H9 (cell line): ENCODE results near the gene RNASET2. TPM values are rescaled to one million over a fixed set of nuclear protein-coding genes. Genes with fewer than 3 reads are reported as not detected.

Source experiments
- DNase-seq: peaks from one replicate; pipeline ENCODE4 v3.0.0-alpha.2; 2017
- H2AFZ ChIP-seq: one replicate; pipeline ENCODE4 v1.6.1; 2013; ENCODE audit warnings: mild to moderate bottlenecking, low read length, control low read depth, moderate library complexity
- H2AK5ac ChIP-seq: 2 replicates; pipeline ENCODE4 v1.6.1; 2013; ENCODE audit warnings: low read length, control low read depth, mixed read lengths; ENCODE audit not compliant: insufficient read length
- H2BK120ac ChIP-seq: one replicate; pipeline ENCODE4 v1.6.1; 2013; ENCODE audit warnings: low read depth, mild to moderate bottlenecking, low read length, control low read depth, inconsistent platforms; ENCODE audit not compliant: poor library complexity, severe bottlenecking
- H2BK12ac ChIP-seq: 2 replicates; pipeline ENCODE4 v1.6.1; 2013; ENCODE audit warnings: low read length, control low read depth, mixed read lengths, low read depth; ENCODE audit not compliant: insufficient read length
- H2BK15ac ChIP-seq: 2 replicates; pipeline ENCODE4 v1.6.1; 2013; ENCODE audit warnings: low read depth, low read length, control low read depth
- H2BK20ac ChIP-seq: one replicate; pipeline ENCODE4 v1.6.1; 2013; ENCODE audit warnings: low read depth, mild to moderate bottlenecking, low read length, control low read depth, inconsistent platforms; ENCODE audit not compliant: poor library complexity, severe bottlenecking
- H2BK5ac ChIP-seq: 2 replicates; pipeline ENCODE4 v1.6.1; 2013; ENCODE audit warnings: low read length, control low read depth, mixed read lengths; ENCODE audit not compliant: insufficient read length
- H3K14ac ChIP-seq: 2 replicates; pipeline ENCODE4 v1.6.1; 2013; ENCODE audit warnings: low read length, control low read depth; ENCODE audit not compliant: insufficient read depth
- H3K18ac ChIP-seq: 2 replicates; pipeline ENCODE4 v1.6.1; 2013; ENCODE audit warnings: low read depth, mild to moderate bottlenecking, mixed read lengths, low read length, control low read depth; ENCODE audit not compliant: insufficient read length
- H3K23ac ChIP-seq: 2 replicates; pipeline ENCODE4 v1.6.1; 2013; ENCODE audit warnings: low read length, control low read depth, mixed read lengths, low read depth; ENCODE audit not compliant: insufficient read length
- H3K23me2 ChIP-seq: 2 replicates; pipeline ENCODE4 v1.6.1; 2013; ENCODE audit warnings: low read depth, mild to moderate bottlenecking, mixed read lengths, low read length, control low read depth; ENCODE audit not compliant: insufficient read length, poor library complexity, severe bottlenecking
- H3K27ac ChIP-seq: 2 replicates; pipeline ENCODE4 v1.5.1; 2013; ENCODE audit warnings: low read length, control low read depth, mixed read lengths, low read depth; ENCODE audit not compliant: insufficient read length
- H3K27me3 ChIP-seq: 2 replicates; pipeline ENCODE4 v1.6.1; 2013; ENCODE audit warnings: low read length, control low read depth, inconsistent platforms; ENCODE audit not compliant: insufficient read depth
- H3K4ac ChIP-seq: 2 replicates; pipeline ENCODE4 v1.6.1; 2013; ENCODE audit warnings: low read depth, mild to moderate bottlenecking, control low read depth, inconsistent platforms, low read length, moderate library complexity
- H3K4me1 ChIP-seq: 2 replicates; pipeline ENCODE4 v1.6.1; 2013; ENCODE audit warnings: low read length, control low read depth, inconsistent platforms; ENCODE audit not compliant: insufficient read depth
- H3K4me2 ChIP-seq: 2 replicates; pipeline ENCODE4 v1.6.1; 2013; ENCODE audit warnings: low read length, control low read depth, mixed read lengths; ENCODE audit not compliant: insufficient read length, insufficient read depth
- H3K56ac ChIP-seq: 2 replicates; pipeline ENCODE4 v1.6.1; 2013; ENCODE audit warnings: low read depth, mild to moderate bottlenecking, mixed read lengths, low read length, control low read depth; ENCODE audit not compliant: insufficient read length
- H3K79me1 ChIP-seq: 2 replicates; pipeline ENCODE4 v1.6.1; 2013; ENCODE audit warnings: low read depth, mild to moderate bottlenecking, moderate library complexity, low read length, control low read depth, inconsistent platforms; ENCODE audit not compliant: insufficient read depth, poor library complexity, severe bottlenecking
- H3K79me2 ChIP-seq: 2 replicates; pipeline ENCODE4 v1.6.1; 2013; ENCODE audit warnings: low read length, control low read depth, inconsistent platforms; ENCODE audit not compliant: insufficient read depth
- H3K9ac ChIP-seq: 2 replicates; pipeline ENCODE4 v1.6.1; 2013; ENCODE audit warnings: low read length, control low read depth, mixed read lengths; ENCODE audit not compliant: insufficient read length; ENCODE audit errors: extremely low read depth
- H3K9me3 ChIP-seq: one replicate; pipeline ENCODE4 v1.6.1; 2013; ENCODE audit warnings: low read depth, low read length, inconsistent platforms; ENCODE audit not compliant: control insufficient read depth
- H3T11ph ChIP-seq: one replicate; pipeline ENCODE4 v1.6.1; 2013; ENCODE audit warnings: mild to moderate bottlenecking, low read length, control low read depth, inconsistent platforms
- H4K20me1 ChIP-seq: one replicate; pipeline ENCODE4 v1.6.1; 2013; ENCODE audit not compliant: control insufficient read depth, insufficient read length, insufficient read depth
- H4K5ac ChIP-seq: 2 replicates; pipeline ENCODE4 v1.6.1; 2013; ENCODE audit warnings: low read depth, mild to moderate bottlenecking, mixed read lengths, low read length, control low read depth; ENCODE audit not compliant: insufficient read length
- H4K8ac ChIP-seq: replicated peaks from 2 replicates; pipeline ENCODE4 v1.6.1; 2013; ENCODE audit warnings: low read length, control low read depth, mixed read lengths, low read depth; ENCODE audit not compliant: insufficient read length
- H4K91ac ChIP-seq: 2 replicates; pipeline ENCODE4 v1.6.1; 2013; ENCODE audit warnings: low read depth, mild to moderate bottlenecking, moderate library complexity, mixed read lengths, low read length, control low read depth; ENCODE audit not compliant: insufficient read length
- H3K27ac Mint-ChIP-seq, 3 experiments: 2 replicates in 2 of 3; 3 replicates in 1 of 3; pipeline ENCODE4 v1.8.0; 2020 to 2021; ENCODE audit warnings: mixed read lengths in 3 of 3, mild to moderate bottlenecking in 1 of 3, moderate library complexity in 1 of 3
- H3K27me3 Mint-ChIP-seq: 2 replicates; pipeline ENCODE4 v1.8.0; 2021; ENCODE audit warnings: low read depth, mild to moderate bottlenecking, moderate library complexity, mixed read lengths
- H3K36me3 Mint-ChIP-seq, 3 experiments: 2 replicates in 2 of 3; 3 replicates in 1 of 3; pipeline ENCODE4 v1.8.0; 2020 to 2021; ENCODE audit warnings: low read depth in 3 of 3, mixed read lengths in 3 of 3; ENCODE audit not compliant: insufficient read depth in 1 of 3
- H3K4me1 Mint-ChIP-seq, 2 experiments: 2 replicates each; pipeline ENCODE4 v1.8.0; 2020; ENCODE audit warnings: mixed read lengths in 2 of 2
- H3K4me3 Mint-ChIP-seq, 2 experiments: 2 replicates in 1 of 2; 3 replicates in 1 of 2; pipeline ENCODE4 v1.8.0; 2020 to 2021; ENCODE audit warnings: mild to moderate bottlenecking in 2 of 2, mixed read lengths in 2 of 2, moderate library complexity in 1 of 2
- H3K9me3 Mint-ChIP-seq, 2 experiments: 2 replicates in 1 of 2; 3 replicates in 1 of 2; pipeline ENCODE4 v1.8.0; 2020; ENCODE audit warnings: mild to moderate bottlenecking in 2 of 2, mixed read lengths in 2 of 2, moderate library complexity in 1 of 2
- CTCF ChIP-seq: fragments of 200-600 bp; sonication (generic); conservative IDR thresholded peaks from 3 replicates; pipeline ENCODE4 v1.8.0; 2021; ENCODE audit warnings: antibody characterized with exemption, mild to moderate bottlenecking
- WGBS: extraction: QIAGEN DNeasy Blood & Tissue Kit; methylation state at CpG from one replicate; pipeline ENCODE4 v1.1.7; 2013; ENCODE audit warnings: missing lambda C conversion rate, low lambda C conversion rate, mixed read lengths; ENCODE audit not compliant: insufficient read length; ENCODE audit errors: extremely low coverage; 5-methylcytosine and 5-hydroxymethylcytosine counted together
- total RNA-seq: library from RNA; stranded (reverse); gene quantifications from 2 replicates; pipeline ENCODE4 v1.2.1, GENCODE V29; 2021

Gene RNASET2
- total RNA-seq, 1 experiment from 2014 or later, result 28.2 TPM

DNA sequence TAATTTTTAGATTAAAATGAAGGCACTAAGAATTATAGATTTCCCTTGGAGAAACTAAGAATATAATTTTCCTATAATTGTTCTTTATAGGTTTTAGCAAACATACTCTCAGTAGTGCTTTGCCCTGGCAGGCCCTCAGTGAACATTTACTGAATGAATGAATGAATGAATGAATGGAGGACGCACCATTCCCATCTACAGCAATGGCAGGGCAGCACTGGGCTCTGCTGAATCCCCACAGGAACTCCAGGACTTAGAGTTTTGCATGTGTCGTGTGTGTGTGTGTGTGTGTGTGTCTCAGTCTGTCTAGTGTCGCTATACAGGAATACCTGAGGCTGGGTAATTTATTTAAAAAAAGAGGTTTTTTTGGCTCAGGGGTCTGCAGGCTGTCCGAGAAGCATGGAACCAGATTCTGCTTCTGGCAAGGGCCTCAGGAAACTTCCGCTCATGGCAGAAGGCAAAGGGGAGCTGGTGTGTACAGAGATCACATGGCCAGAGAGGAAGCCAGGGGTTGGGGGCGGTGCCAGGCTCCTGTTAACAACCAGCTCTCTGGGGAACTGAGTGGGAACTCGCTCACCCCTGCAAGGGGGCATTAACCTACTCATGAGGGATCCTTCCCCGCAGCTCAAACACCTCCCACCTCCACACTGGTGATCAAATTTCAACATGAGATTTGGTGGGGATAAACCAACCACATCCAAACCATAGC is 20.1 kb downstream of the RNASET2 start:
- Histone ChIP-seq H4K5ac (no peak overlapping the region), H3T11ph (no peak overlapping the region), H4K8ac (no peak overlapping the region), H2BK12ac (no peak overlapping the region), H3K4me2 (no peak overlapping the region), H4K91ac (no peak overlapping the region), H2AFZ (no peak overlapping the region), H2BK15ac (no peak overlapping the region), H3K23me2 (no peaks in the 10 kb centered on the region), H3K79me2 (no peaks in the 10 kb centered on the region), H3K56ac (no peak overlapping the region), H3K4ac (no peak overlapping the region), H2BK20ac (no peak overlapping the region), H2BK5ac (no peak overlapping the region), H2BK120ac (no peak overlapping the region), H3K27ac (no peak overlapping the region), H3K9ac (no peak overlapping the region), H3K14ac (no peak overlapping the region), H3K9me3 (no peaks in the 10 kb centered on the region), H2AK5ac (no peak overlapping the region), H3K27me3 (no peaks in the 10 kb centered on the region), H3K23ac (no peak overlapping the region), H3K79me1 (no peaks in the 10 kb centered on the region), H4K20me1 (no peaks in the 10 kb centered on the region), H3K18ac (no peak overlapping the region), H3K4me1 (no peaks in the 10 kb centered on the region)
- peaks cover 7 to 14% of the 10 kb centered on the region in 2 experiments for H3K4me1 Mint-ChIP-seq
- H3K27ac Mint-ChIP-seq, result peak overlapping the region in 2 of 3 experiments; percentile 75 to 88; a peak in 2 of 7 replicates
- TF ChIP-seq CTCF, result no peak
- H3K4me3 Mint-ChIP-seq, result no peak overlapping the region
- H3K36me3 Mint-ChIP-seq, result peaks cover 2 to 11% (median 10%) of the 10 kb centered on the region in 3 experiments
- WGBS, result no CpG with 5 or more reads among the region's 8 CpGs
- H3K27me3 Mint-ChIP-seq, result no peaks in the 10 kb centered on the region
- no peaks in the 10 kb centered on the region for H3K9me3 Mint-ChIP-seq
- DNase-seq, result no peak
